Mesenchymal stem cell (in vitro differentiated cells and primary cell): ENCODE data around the gene NPIPA5.
"Not testable (repeated sequence)": the region's sequence is repeated elsewhere in the genome, so short reads cannot be mapped to it uniquely, and the experiment has no call there.

ENCODE experiments used
- DNase-seq: peaks from one replicate; pipeline ENCODE4 v3.0.0-alpha.2; 2013
- H2AFZ ChIP-seq: one replicate; pipeline ENCODE4 v1.6.1; 2013; ENCODE audit warnings: low read depth, mild to moderate bottlenecking, control low read depth, inconsistent platforms, low read length, moderate library complexity
- H2AK5ac ChIP-seq: 2 replicates; pipeline ENCODE4 v1.6.1; 2013; ENCODE audit warnings: low read length, moderate library complexity, mild to moderate bottlenecking, inconsistent platforms; ENCODE audit not compliant: severe bottlenecking
- H2BK120ac ChIP-seq: one replicate; pipeline ENCODE4 v1.6.1; 2013; ENCODE audit warnings: low read depth, mild to moderate bottlenecking, inconsistent platforms, low read length, moderate library complexity
- H2BK12ac ChIP-seq, 2 experiments: one replicate each; pipeline ENCODE4 v1.6.1; 2013; ENCODE audit warnings: inconsistent platforms in 2 of 2, low read length in 2 of 2, mild to moderate bottlenecking in 2 of 2, moderate library complexity in 2 of 2, control low read depth in 1 of 2
- H2BK15ac ChIP-seq: one replicate; pipeline ENCODE4 v1.6.1; 2013; ENCODE audit warnings: mild to moderate bottlenecking, low read depth, inconsistent platforms; ENCODE audit not compliant: poor library complexity, severe bottlenecking
- H2BK5ac ChIP-seq: 2 replicates; pipeline ENCODE4 v1.6.1; 2013; ENCODE audit warnings: low read depth, mild to moderate bottlenecking, low read length, control low read depth, inconsistent platforms; ENCODE audit not compliant: poor library complexity, severe bottlenecking
- H3K14ac ChIP-seq, 2 experiments: one replicate each; pipeline ENCODE4 v1.6.1; 2013; ENCODE audit warnings: inconsistent platforms in 2 of 2, low read length in 2 of 2, control low read depth in 1 of 2, mild to moderate bottlenecking in 1 of 2, moderate library complexity in 1 of 2
- H3K18ac ChIP-seq, 2 experiments: one replicate each; pipeline ENCODE4 v1.6.1; 2013; ENCODE audit warnings: inconsistent platforms in 2 of 2, low read length in 2 of 2, control low read depth in 1 of 2, low read depth in 1 of 2, mild to moderate bottlenecking in 1 of 2
- H3K23ac ChIP-seq, 2 experiments: one replicate each; pipeline ENCODE4 v1.6.1; 2013; ENCODE audit warnings: inconsistent platforms in 2 of 2, low read length in 2 of 2, mild to moderate bottlenecking in 2 of 2, moderate library complexity in 2 of 2, control low read depth in 1 of 2
- H3K27ac ChIP-seq: 2 replicates; pipeline ENCODE4 v1.5.1; 2013; ENCODE audit warnings: mild to moderate bottlenecking, moderate library complexity, low read length, control low read depth, inconsistent platforms; ENCODE audit not compliant: poor library complexity, severe bottlenecking
- H3K27me3 ChIP-seq, 2 experiments: 2 replicates each; pipeline versions ENCODE4 v1.6.1 to v1.7.0; 2013; ENCODE audit warnings: low read length in 2 of 2, mild to moderate bottlenecking in 2 of 2, moderate library complexity in 2 of 2, control low read depth in 1 of 2, inconsistent platforms in 1 of 2; ENCODE audit not compliant: control insufficient read depth in 1 of 2, insufficient read depth in 1 of 2
- H3K36me3 ChIP-seq, 2 experiments: 2 replicates each; pipeline versions ENCODE4 v1.6.1 to v1.7.0; 2013; ENCODE audit warnings: low read length in 2 of 2, control low read depth in 1 of 2, inconsistent platforms in 1 of 2, low read depth in 1 of 2, mild to moderate bottlenecking in 1 of 2; ENCODE audit not compliant: insufficient read depth in 2 of 2, control insufficient read depth in 1 of 2
- H3K4ac ChIP-seq, 2 experiments: one replicate each; pipeline ENCODE4 v1.6.1; 2013; ENCODE audit warnings: inconsistent platforms in 2 of 2, low read length in 2 of 2, mild to moderate bottlenecking in 2 of 2, moderate library complexity in 2 of 2, control low read depth in 1 of 2, low read depth in 1 of 2
- H3K4me1 ChIP-seq: 2 replicates; pipeline ENCODE4 v1.6.1; 2013; ENCODE audit warnings: low read depth, low read length, control low read depth; ENCODE audit not compliant: control insufficient read depth, insufficient read depth
- H3K4me2 ChIP-seq: 2 replicates; pipeline ENCODE4 v1.6.1; 2013; ENCODE audit warnings: low read length, mild to moderate bottlenecking, inconsistent platforms; ENCODE audit not compliant: poor library complexity, severe bottlenecking
- H3K4me3 ChIP-seq, 2 experiments: 2 replicates each; pipeline versions ENCODE4 v1.5.1 to v1.7.0; 2013; ENCODE audit warnings: low read length in 2 of 2, mild to moderate bottlenecking in 2 of 2, control low read depth in 1 of 2, low read depth in 1 of 2; ENCODE audit not compliant: insufficient read depth in 1 of 2
- H3K79me1 ChIP-seq: replicated peaks from 2 replicates; pipeline ENCODE4 v1.6.1; 2013; ENCODE audit warnings: mild to moderate bottlenecking, control low read depth, low read length, inconsistent platforms; ENCODE audit not compliant: poor library complexity, severe bottlenecking
- H3K9ac ChIP-seq: 2 replicates; pipeline ENCODE4 v1.7.0; 2013; ENCODE audit warnings: mild to moderate bottlenecking, low read length, moderate library complexity
- H3K9me3 ChIP-seq: 2 replicates; pipeline ENCODE4 v1.7.0; 2013; ENCODE audit warnings: mild to moderate bottlenecking, low read length; ENCODE audit not compliant: control insufficient read depth
- H4K8ac ChIP-seq: one replicate; pipeline ENCODE4 v1.6.1; 2013; ENCODE audit warnings: inconsistent platforms, mild to moderate bottlenecking, low read length, moderate library complexity
- H4K91ac ChIP-seq: one replicate; pipeline ENCODE4 v1.6.1; 2013; ENCODE audit warnings: mild to moderate bottlenecking, low read length, inconsistent platforms
- WGBS: methylation state at CpG from one replicate; pipeline ENCODE4 v1.1.7; 2013; ENCODE audit warnings: mixed read lengths; 5-methylcytosine and 5-hydroxymethylcytosine counted together

Gene NPIPA5

GRCh38 chr16:15399317-15399716 lies 21.2 kb upstream of the NPIPA5 start:
- H3K4me3 ChIP-seq = no peak overlapping the region
- H3K27me3 ChIP-seq = peaks cover 0 to 3% of the 10 kb centered on the region in 2 experiments
- H3K4me2 ChIP-seq = no peak overlapping the region
- no peak overlapping the region for H3K14ac ChIP-seq
- H3K4me1 ChIP-seq = peaks cover 7% of the 10 kb centered on the region
- no peak overlapping the region for H3K9ac ChIP-seq
- no peak overlapping the region for H3K4ac ChIP-seq
- H3K9me3 ChIP-seq = no peaks in the 10 kb centered on the region
- no peak overlapping the region for H3K23ac ChIP-seq
- no peak overlapping the region for H2BK15ac ChIP-seq
- H2BK5ac ChIP-seq = no peak overlapping the region
- no peak overlapping the region for H2BK120ac ChIP-seq
- H4K91ac ChIP-seq = no peak overlapping the region
- H3K79me1 ChIP-seq = no peaks in the 10 kb centered on the region
- no peak overlapping the region for H2BK12ac ChIP-seq
- H3K18ac ChIP-seq = no peak overlapping the region
- no peaks in the 10 kb centered on the region for H3K36me3 ChIP-seq
- no peak overlapping the region for H4K8ac ChIP-seq
- no peak for DNase-seq
- no peak overlapping the region for H2AFZ ChIP-seq
- H2AK5ac ChIP-seq = no peak overlapping the region
- no peak overlapping the region for H3K27ac ChIP-seq
- WGBS = 85% methylated on average over 3 of the region's 3 CpGs

- H3K4ac ChIP-seq = no peak overlapping the region
- H3K14ac ChIP-seq = no peak overlapping the region
- no peak overlapping the region for H3K27ac ChIP-seq
- no peak for DNase-seq
- H3K9me3 ChIP-seq = no peaks in the 10 kb centered on the region
- no peaks in the 10 kb centered on the region for H3K36me3 ChIP-seq
- H4K8ac ChIP-seq = no peak overlapping the region
- no peak overlapping the region for H2BK15ac ChIP-seq
- no peak overlapping the region for H2BK120ac ChIP-seq
- H3K27me3 ChIP-seq = peaks cover 0 to 3% of the 10 kb centered on the region in 2 experiments
- H2AK5ac ChIP-seq = no peak overlapping the region
- 93% methylated on average over 9 of the region's 14 CpGs for WGBS
- H2BK5ac ChIP-seq = no peak overlapping the region
- no peak overlapping the region for H2BK12ac ChIP-seq
- H4K91ac ChIP-seq = no peak overlapping the region
- no peak overlapping the region for H3K18ac ChIP-seq
- H2AFZ ChIP-seq = no peak overlapping the region
- H3K9ac ChIP-seq = no peak overlapping the region
- peaks cover 7% of the 10 kb centered on the region for H3K4me1 ChIP-seq
- no peaks in the 10 kb centered on the region for H3K79me1 ChIP-seq
- no peak overlapping the region for H3K23ac ChIP-seq
- no peak overlapping the region for H3K4me2 ChIP-seq
- no peak overlapping the region for H3K4me3 ChIP-seq
Observed at GRCh38 chr16:15398618-15399316, 20.7 kb upstream of the NPIPA5 start.

- Histone ChIP-seq H2BK15ac (no peak overlapping the region), H4K8ac (no peak overlapping the region), H2BK5ac (no peak overlapping the region), H3K27ac (no peak overlapping the region), H3K4me2 (no peak overlapping the region), H3K14ac (no peak overlapping the region), H3K23ac (no peak overlapping the region), H4K91ac (no peak overlapping the region), H2AK5ac (no peak overlapping the region), H3K9me3 (no peaks in the 10 kb centered on the region), H2AFZ (no peak overlapping the region), H2BK12ac (no peak overlapping the region), H3K79me1 (no peaks in the 10 kb centered on the region), H3K4me1 (peaks cover 7% of the 10 kb centered on the region), H3K36me3 (no peaks in the 10 kb centered on the region), H3K9ac (no peak overlapping the region), H3K4ac (no peak overlapping the region), H2BK120ac (no peak overlapping the region), H3K27me3 (peaks cover 0 to 3% of the 10 kb centered on the region in 2 experiments), H3K18ac (no peak overlapping the region), H3K4me3 (no peak overlapping the region)
- WGBS = 91% methylated on average over 11 of the region's 11 CpGs
- DNase-seq = no peak
Observed at GRCh38 chr16:15396948-15397594, 19.0 kb upstream of the NPIPA5 start.

GRCh38 chr16:15396509-15396829 lies 18.4 kb upstream of the NPIPA5 start:
- not testable (repeated sequence) for H2BK120ac ChIP-seq, H3K79me1 ChIP-seq, H2BK12ac ChIP-seq, H3K4ac ChIP-seq, H3K27ac ChIP-seq, H3K9ac ChIP-seq, H3K9me3 ChIP-seq, H3K4me1 ChIP-seq, H3K4me2 ChIP-seq, H2AFZ ChIP-seq, H3K23ac ChIP-seq, H4K8ac ChIP-seq, H2BK15ac ChIP-seq, H2BK5ac ChIP-seq, H2AK5ac ChIP-seq, H4K91ac ChIP-seq, H3K18ac ChIP-seq, H3K36me3 ChIP-seq, DNase-seq, H3K14ac ChIP-seq, H3K27me3 ChIP-seq
- peak overlapping the region in 1 of 2 experiments; percentile 75 for H3K4me3 ChIP-seq
- 87% methylated on average over 8 of the region's 8 CpGs for WGBS
